GM18519 (cell line): ENCODE results near the gene MAGEB16.

Source experiments
- ATAC-seq: cut with Tn5 transposase; IDR thresholded peaks from one replicate; pipeline ENCODE4 v1.9.1; 2021; ENCODE audit warnings: mild to moderate bottlenecking, moderate library complexity; ENCODE audit not compliant: unreplicated experiment, low FRiP score

MAGEB16 gene

GRCh38 chrX:35798042-35798441 is at the start of gene MAGEB16:
TSS of gene MAGEB16 (plus strand) at chrX:35798342. CDS start at chrX:35802197, 3,855 bp downstream.
- ATAC-seq = no peak

- no peak for ATAC-seq
Observed at GRCh38 chrX:35773958-35774564, 24.1 kb upstream of the MAGEB16 start.

DNA sequence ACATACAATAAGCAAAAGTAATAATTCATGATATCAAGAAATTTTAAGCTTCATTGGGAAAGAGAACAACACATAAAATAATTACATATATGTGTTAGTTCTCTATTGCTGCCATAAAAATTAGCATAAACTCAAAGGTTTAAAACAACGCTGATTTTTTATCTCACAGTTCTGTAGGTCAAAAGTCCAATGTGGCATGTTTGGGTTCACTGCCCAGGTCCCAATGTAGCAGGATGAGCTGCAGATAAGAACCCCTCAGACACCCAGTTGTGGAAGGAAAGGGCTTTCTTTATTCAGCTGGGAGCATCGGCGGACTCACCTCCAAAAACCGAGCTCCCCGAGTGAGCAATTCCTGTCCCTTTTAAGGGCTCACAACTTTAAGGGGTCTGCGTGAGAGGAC is 13.1 kb upstream of the MAGEB16 start:
- no peak for ATAC-seq

DNA sequence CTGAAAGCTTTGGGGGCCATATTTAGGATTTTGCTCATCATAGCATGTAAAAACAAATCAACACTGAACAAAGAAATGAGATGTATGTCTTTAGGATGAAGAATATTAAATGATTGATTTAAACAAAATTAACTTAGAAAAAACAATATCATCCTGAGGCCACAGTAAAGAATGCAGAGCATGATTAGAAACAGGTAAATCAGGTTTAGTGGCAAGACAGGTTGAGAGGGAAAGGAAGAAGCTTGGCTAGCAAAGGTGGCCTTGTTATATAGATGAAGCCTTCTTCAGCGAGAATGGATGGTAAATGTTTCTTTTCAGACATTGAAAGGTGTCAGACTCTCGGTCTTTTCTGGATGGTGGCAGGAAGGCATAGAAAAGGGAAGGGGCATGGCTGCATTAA is 11.9 kb upstream of the MAGEB16 start:
- no peak for ATAC-seq

DNA sequence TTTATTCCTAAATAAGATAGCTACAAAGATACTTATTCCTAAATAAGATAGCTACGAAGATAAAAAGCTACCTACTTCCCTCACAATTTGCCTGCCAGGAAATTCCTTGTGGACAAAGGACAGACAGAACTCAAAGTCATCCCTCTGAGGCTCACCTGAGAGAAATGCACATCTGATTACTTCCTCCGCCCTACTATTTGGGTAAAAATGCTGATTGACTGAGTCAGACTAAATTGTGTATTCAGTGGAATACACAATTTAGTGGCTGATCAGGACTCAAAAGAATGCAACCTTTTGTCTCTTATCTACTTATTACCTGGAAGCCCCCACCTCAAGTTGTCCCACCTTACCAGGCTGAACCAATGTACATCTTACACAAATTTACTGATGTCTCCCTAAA is 10.3 kb upstream of the MAGEB16 start:
- ATAC-seq = no peak

GRCh38 chrX:35800474-35800873 is 2.3 kb downstream of the MAGEB16 start:
- no peak for ATAC-seq

DNA sequence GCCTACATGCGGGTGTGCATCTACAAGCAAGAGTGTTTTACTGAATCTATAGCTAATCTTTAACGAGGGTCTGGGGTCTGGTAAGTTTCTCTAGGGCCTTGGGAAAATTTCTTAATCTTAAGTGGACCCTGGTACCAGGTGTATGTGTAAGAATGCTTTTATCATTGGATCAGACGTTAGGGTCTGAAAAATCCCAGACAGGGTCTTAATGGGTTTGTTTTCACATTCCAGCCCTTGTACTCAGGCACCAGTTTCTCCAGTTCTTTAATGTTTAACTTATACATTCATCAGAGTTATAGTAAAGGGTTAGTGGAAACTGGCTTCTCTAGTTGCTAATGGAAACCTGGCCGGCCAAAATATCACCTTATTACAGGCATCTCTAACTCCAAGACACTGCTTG is 11.6 kb downstream of the MAGEB16 start:
- ATAC-seq = no peak

DNA sequence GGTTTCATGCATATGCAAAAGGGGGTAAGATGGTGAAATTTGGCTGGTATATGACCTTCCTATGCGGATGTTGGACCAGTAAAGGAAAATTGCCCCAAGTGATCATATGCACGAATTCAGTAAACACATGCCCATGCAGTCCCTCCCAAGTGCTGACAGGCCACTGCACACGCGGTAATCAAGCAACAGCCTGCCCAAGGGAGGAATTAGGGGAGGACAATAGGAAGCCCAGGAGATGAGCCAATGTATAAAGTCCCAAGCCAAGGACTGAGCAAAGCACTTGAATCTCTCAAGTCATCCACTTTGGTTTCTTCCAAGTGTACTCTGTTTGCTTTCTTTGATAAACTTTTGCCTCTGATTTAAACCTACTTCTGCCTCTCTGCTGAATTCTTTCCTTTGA is 21.1 kb downstream of the MAGEB16 start:
- ATAC-seq = no peak

- no peak for ATAC-seq
Observed at GRCh38 chrX:35826503-35826902, 28.4 kb downstream of the MAGEB16 start.

GRCh38 chrX:35829501-35829900 is 31.4 kb downstream of the MAGEB16 start:
- no peak for ATAC-seq

- ATAC-seq = no peak
Observed at GRCh38 chrX:35841872-35842271, 43.7 kb downstream of the MAGEB16 start.

DNA sequence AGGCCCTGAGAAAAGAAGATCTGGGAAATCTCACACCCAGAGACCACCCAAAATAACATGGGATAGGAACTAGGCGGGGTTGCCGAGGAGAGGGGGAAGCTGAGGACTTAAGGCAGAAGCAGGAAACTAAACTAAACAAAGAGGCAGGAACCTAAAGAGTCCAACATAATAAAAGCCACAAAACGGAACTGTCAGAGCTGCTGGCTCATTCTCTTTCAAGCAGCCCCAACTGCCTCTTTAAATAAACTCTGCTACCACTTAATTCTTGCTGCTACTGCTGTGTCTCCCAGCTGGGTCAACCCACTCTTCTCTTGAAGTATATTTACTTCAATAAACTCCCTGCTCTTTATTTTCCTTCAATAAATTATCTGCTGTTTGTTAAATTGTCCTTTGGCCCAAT is 44.5 kb downstream of the MAGEB16 start:
- no peak for ATAC-seq

- ATAC-seq = no peak
Observed at GRCh38 chrX:35847736-35848135, 49.6 kb downstream of the MAGEB16 start.
